Activated naive CD4-positive, alpha-beta T cell treated with anti-CD3 and anti-CD28 coated beads, Interleukin-2, amount 10 ng/mL, durations not matched to agents 7 days and 5 days (primary cell): ENCODE data around the gene AADACL4.

Experiments
- CTCF ChIA-PET: fragments of 350-600 bp; sonication (Branson Sonifier 250); formaldehyde crosslinking; loops from one replicate; lab custom pipeline; 2021; ENCODE audit warnings: antibody characterized with exemption; lab: Charles Lee
- DNase-seq: peaks from one replicate; pipeline ENCODE4 v3.0.0-alpha.2; 2020
- H3K27ac Mint-ChIP-seq: one replicate; pipeline ENCODE4 v1.8.0; 2021; ENCODE audit warnings: mild to moderate bottlenecking, moderate library complexity, mixed read lengths
- H3K27me3 Mint-ChIP-seq: one replicate; pipeline ENCODE4 v1.8.0; 2021; ENCODE audit warnings: mild to moderate bottlenecking, mixed read lengths
- H3K36me3 Mint-ChIP-seq: one replicate; pipeline ENCODE4 v1.8.0; 2021; ENCODE audit warnings: mixed read lengths
- H3K4me1 Mint-ChIP-seq: one replicate; pipeline ENCODE4 v1.8.0; 2021; ENCODE audit warnings: mixed read lengths
- H3K4me3 Mint-ChIP-seq: one replicate; pipeline ENCODE4 v1.8.0; 2021; ENCODE audit warnings: mild to moderate bottlenecking, moderate library complexity, mixed read lengths
- H3K9me3 Mint-ChIP-seq: one replicate; pipeline ENCODE4 v1.8.0; 2021; ENCODE audit warnings: mixed read lengths

AADACL4 gene

GRCh38 chr1:12627296-12627695 lies 16.6 kb upstream of the AADACL4 start:
- Mint-ChIP-seq H3K36me3 (no peaks in the 10 kb centered on the region), H3K9me3 (no peaks in the 10 kb centered on the region), H3K27me3 (peaks cover 40% of the 10 kb centered on the region), H3K27ac (no peak overlapping the region), H3K4me3 (no peak overlapping the region), H3K4me1 (peaks cover 14% of the 10 kb centered on the region)
- no peak for DNase-seq
- CTCF ChIA-PET = no interaction called here

- H3K27me3 Mint-ChIP-seq = peaks cover 41% of the 10 kb centered on the region
- peaks cover 22% of the 10 kb centered on the region for H3K4me1 Mint-ChIP-seq
- H3K4me3 Mint-ChIP-seq = no peak overlapping the region
- CTCF ChIA-PET = interaction anchor here (0.9 to 3.3 kb wide), 2 partner anchors 29 to 420 kb away, joined by 3 to 16 read pairs; no protein-coding TSS in a partner anchor
- H3K9me3 Mint-ChIP-seq = no peaks in the 10 kb centered on the region
- H3K27ac Mint-ChIP-seq = no peak overlapping the region
- no peaks in the 10 kb centered on the region for H3K36me3 Mint-ChIP-seq
- DNase-seq = no peak
Observed at GRCh38 chr1:12629511-12629956, 14.4 kb upstream of the AADACL4 start.

- H3K27ac Mint-ChIP-seq = no peak overlapping the region
- H3K36me3 Mint-ChIP-seq = no peaks in the 10 kb centered on the region
- CTCF ChIA-PET = interaction anchor here (0.9 to 3.3 kb wide), 2 partner anchors 29 to 420 kb away, joined by 3 to 16 read pairs; no protein-coding TSS in a partner anchor
Observed at GRCh38 chr1:12629985-12630760, 13.7 kb upstream of the AADACL4 start.

GRCh38 chr1:12630946-12631530 lies 12.8 kb upstream of the AADACL4 start:
- CTCF ChIA-PET = interaction anchor here (0.8 to 3.3 kb wide), 5 partner anchors 28 to 370 kb away, joined by 3 to 16 read pairs (median 4); no protein-coding TSS in a partner anchor
- Mint-ChIP-seq H3K27ac (no peak overlapping the region), H3K27me3 (peaks cover 47% of the 10 kb centered on the region), H3K9me3 (no peaks in the 10 kb centered on the region), H3K4me3 (no peak overlapping the region), H3K36me3 (no peaks in the 10 kb centered on the region), H3K4me1 (peaks cover 22% of the 10 kb centered on the region)
- no peak for DNase-seq

More at GRCh38 chr1:12629985-12630760, 13.7 kb upstream of the AADACL4 start:
- no peak for DNase-seq
- H3K4me1 Mint-ChIP-seq = peaks cover 22% of the 10 kb centered on the region
- H3K27me3 Mint-ChIP-seq = peaks cover 43% of the 10 kb centered on the region
- no peaks in the 10 kb centered on the region for H3K9me3 Mint-ChIP-seq
- H3K4me3 Mint-ChIP-seq = no peak overlapping the region

- Mint-ChIP-seq H3K27ac (no peak overlapping the region), H3K4me1 (peaks cover 21% of the 10 kb centered on the region), H3K36me3 (no peaks in the 10 kb centered on the region), H3K4me3 (no peak overlapping the region), H3K9me3 (no peaks in the 10 kb centered on the region), H3K27me3 (peaks cover 47% of the 10 kb centered on the region)
- DNase-seq = no peak
- CTCF ChIA-PET = interaction anchor here (0.8 to 3.3 kb wide), 5 partner anchors 27 to 371 kb away, joined by 3 to 16 read pairs (median 4); no protein-coding TSS in a partner anchor
Observed at GRCh38 chr1:12631571-12631970, 12.3 kb upstream of the AADACL4 start.

GRCh38 chr1:12634156-12634555 lies 9.7 kb upstream of the AADACL4 start:
- peaks cover 11% of the 10 kb centered on the region for H3K4me1 Mint-ChIP-seq
- CTCF ChIA-PET = no interaction called here
- DNase-seq = no peak
- H3K36me3 Mint-ChIP-seq = no peaks in the 10 kb centered on the region
- H3K27ac Mint-ChIP-seq = no peak overlapping the region
- H3K9me3 Mint-ChIP-seq = peaks cover under 1% of the 10 kb centered on the region
- no peak overlapping the region for H3K4me3 Mint-ChIP-seq
- peaks cover 48% of the 10 kb centered on the region for H3K27me3 Mint-ChIP-seq

GRCh38 chr1:12634696-12635202 lies 9.1 kb upstream of the AADACL4 start:
- CTCF ChIA-PET = interaction anchor here (0.6 to 1.1 kb wide), 2 partner anchors 24 to 321 kb away, joined by 3 read pairs; no protein-coding TSS in a partner anchor
- Mint-ChIP-seq H3K4me3 (no peak overlapping the region), H3K27ac (no peak overlapping the region), H3K9me3 (peaks cover 7% of the 10 kb centered on the region), H3K4me1 (peaks cover 11% of the 10 kb centered on the region), H3K27me3 (peaks cover 42% of the 10 kb centered on the region), H3K36me3 (peaks cover 2% of the 10 kb centered on the region)
- DNase-seq = no peak

GRCh38 chr1:12636098-12636950 lies 7.6 kb upstream of the AADACL4 start:
- no peak for DNase-seq
- no peak overlapping the region for H3K4me3 Mint-ChIP-seq
- H3K27ac Mint-ChIP-seq = no peak overlapping the region
- CTCF ChIA-PET = no interaction called here
- H3K4me1 Mint-ChIP-seq = peaks cover 8% of the 10 kb centered on the region
- peaks cover 28% of the 10 kb centered on the region for H3K27me3 Mint-ChIP-seq
- H3K9me3 Mint-ChIP-seq = peaks cover 21% of the 10 kb centered on the region
- H3K36me3 Mint-ChIP-seq = peaks cover 11% of the 10 kb centered on the region

- CTCF ChIA-PET = no interaction called here
Observed at GRCh38 chr1:12637693-12638092, 6.2 kb upstream of the AADACL4 start.

GRCh38 chr1:12640237-12640957 lies 3.5 kb upstream of the AADACL4 start:
- H3K27ac Mint-ChIP-seq = no peak overlapping the region
- H3K9me3 Mint-ChIP-seq = peaks cover 28% of the 10 kb centered on the region
- CTCF ChIA-PET = interaction anchor here (1.4 to 2.5 kb wide), 2 partner anchors 18 to 363 kb away, joined by 3 to 7 read pairs; no protein-coding TSS in a partner anchor
- peaks cover 25% of the 10 kb centered on the region for H3K27me3 Mint-ChIP-seq
- H3K4me1 Mint-ChIP-seq = no peaks in the 10 kb centered on the region
- DNase-seq = no peak
- H3K36me3 Mint-ChIP-seq = peaks cover 11% of the 10 kb centered on the region
- no peak overlapping the region for H3K4me3 Mint-ChIP-seq

More at GRCh38 chr1:12637693-12638092, 6.2 kb upstream of the AADACL4 start:
- no peak for DNase-seq
- Mint-ChIP-seq H3K4me3 (no peak overlapping the region), H3K4me1 (peaks cover 8% of the 10 kb centered on the region), H3K27me3 (peaks cover 20% of the 10 kb centered on the region), H3K9me3 (peaks cover 26% of the 10 kb centered on the region), H3K27ac (no peak overlapping the region), H3K36me3 (peaks cover 11% of the 10 kb centered on the region)

GRCh38 chr1:12640958-12641272 lies 3.0 kb upstream of the AADACL4 start:
- Mint-ChIP-seq H3K4me1 (no peaks in the 10 kb centered on the region), H3K27me3 (peaks cover 29% of the 10 kb centered on the region), H3K4me3 (no peak overlapping the region), H3K9me3 (peaks cover 28% of the 10 kb centered on the region), H3K36me3 (peaks cover 11% of the 10 kb centered on the region), H3K27ac (no peak overlapping the region)
- CTCF ChIA-PET = interaction anchor here (0.6 to 2.5 kb wide), 3 partner anchors 18 to 338 kb away, joined by 3 to 7 read pairs (median 3); no protein-coding TSS in a partner anchor
- DNase-seq = no peak

- no peak for DNase-seq
- CTCF ChIA-PET = no interaction called here
- H3K27ac Mint-ChIP-seq = no peak overlapping the region
- H3K4me1 Mint-ChIP-seq = no peaks in the 10 kb centered on the region
- H3K9me3 Mint-ChIP-seq = peaks cover 28% of the 10 kb centered on the region
- peaks cover 40% of the 10 kb centered on the region for H3K27me3 Mint-ChIP-seq
- no peak overlapping the region for H3K4me3 Mint-ChIP-seq
- peaks cover 11% of the 10 kb centered on the region for H3K36me3 Mint-ChIP-seq
Observed at GRCh38 chr1:12643079-12643478, 806 bp upstream of the AADACL4 start.

GRCh38 chr1:12644237-12644636 lies 352 bp downstream of the AADACL4 start:
- CTCF ChIA-PET = interaction anchor here (0.9 to 1.2 kb wide), 2 partner anchors 15 to 371 kb away, joined by 3 to 4 read pairs; no protein-coding TSS in a partner anchor
- H3K27ac Mint-ChIP-seq = no peak overlapping the region
- peaks cover 43% of the 10 kb centered on the region for H3K27me3 Mint-ChIP-seq
- H3K9me3 Mint-ChIP-seq = peaks cover 26% of the 10 kb centered on the region
- H3K4me1 Mint-ChIP-seq = no peaks in the 10 kb centered on the region
- H3K36me3 Mint-ChIP-seq = peaks cover 11% of the 10 kb centered on the region
- no peak overlapping the region for H3K4me3 Mint-ChIP-seq
- DNase-seq = no peak
